HG02884 (cell line): ENCODE data around the gene TMIGD2.
"Not testable (repeated sequence)": the region's sequence is repeated elsewhere in the genome, so short reads cannot be mapped to it uniquely, and the experiment has no call there.

Source experiments
- ATAC-seq: cut with Tn5 transposase; IDR thresholded peaks from one replicate; pipeline ENCODE4 v1.9.1; 2021; ENCODE audit warnings: mild to moderate bottlenecking, moderate library complexity; ENCODE audit not compliant: unreplicated experiment

The TMIGD2 gene, protein sequence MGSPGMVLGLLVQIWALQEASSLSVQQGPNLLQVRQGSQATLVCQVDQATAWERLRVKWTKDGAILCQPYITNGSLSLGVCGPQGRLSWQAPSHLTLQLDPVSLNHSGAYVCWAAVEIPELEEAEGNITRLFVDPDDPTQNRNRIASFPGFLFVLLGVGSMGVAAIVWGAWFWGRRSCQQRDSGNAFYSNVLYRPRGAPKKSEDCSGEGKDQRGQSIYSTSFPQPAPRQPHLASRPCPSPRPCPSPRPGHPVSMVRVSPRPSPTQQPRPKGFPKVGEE

GRCh38 chr19:4302243-4302640 is at the start of gene TMIGD2:
Gene TMIGD2, minus strand, starts transcription at chr19:4302389. Its CDS starts 4 bp downstream, at chr19:4302385.
- no peak for ATAC-seq

GRCh38 chr19:4350726-4351125 is 48.5 kb upstream of the TMIGD2 start:
- ATAC-seq = no peak

DNA sequence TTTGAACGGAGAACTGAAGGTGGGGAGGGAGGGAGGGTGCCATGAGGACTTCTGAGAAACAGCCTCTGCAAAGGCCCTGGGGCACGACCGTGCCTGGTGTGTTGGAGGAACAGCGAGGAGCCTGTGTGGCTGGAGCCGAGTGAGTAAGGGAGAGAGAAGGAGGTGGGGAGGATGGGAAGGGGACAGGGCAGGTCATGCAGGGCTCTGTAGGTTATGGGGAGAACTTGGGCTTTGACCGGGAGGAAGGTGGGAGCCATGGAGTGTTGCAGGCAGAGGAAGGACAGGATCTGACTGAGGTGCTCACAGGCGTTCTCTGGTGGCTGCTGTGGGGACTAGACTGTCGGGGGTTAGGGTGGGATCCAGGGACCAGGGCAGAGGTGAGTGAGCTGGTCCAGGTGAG is 47.9 kb upstream of the TMIGD2 start:
- no peak for ATAC-seq

DNA sequence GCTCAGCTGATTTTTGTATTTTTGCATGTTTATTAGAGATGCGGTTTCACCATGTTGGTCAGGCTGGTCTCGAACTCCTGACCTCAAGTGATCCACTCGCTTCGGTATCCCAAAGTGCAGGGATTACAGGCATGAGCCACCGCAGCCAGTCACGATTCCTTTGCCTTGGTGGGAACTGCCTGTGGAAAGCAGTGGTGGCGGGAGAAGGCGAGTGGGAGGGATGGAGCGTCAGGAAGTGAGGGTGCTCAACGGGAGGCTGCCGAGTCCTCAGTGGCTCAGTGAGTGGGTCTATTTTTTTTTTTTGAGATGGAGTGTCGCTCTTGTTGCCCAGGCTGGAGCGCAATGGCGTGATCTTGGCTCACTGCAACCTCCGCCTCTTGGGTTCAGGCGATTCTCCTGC is 47.0 kb upstream of the TMIGD2 start:
- ATAC-seq = not testable (repeated sequence)

- ATAC-seq = no peak
Measured at GRCh38 chr19:4347521-4347920, 45.3 kb upstream of the TMIGD2 start.

- no peak for ATAC-seq
Measured at GRCh38 chr19:4346020-4346383, 43.8 kb upstream of the TMIGD2 start.

GRCh38 chr19:4345342-4346019 is 43.3 kb upstream of the TMIGD2 start:
- ATAC-seq = no peak

DNA sequence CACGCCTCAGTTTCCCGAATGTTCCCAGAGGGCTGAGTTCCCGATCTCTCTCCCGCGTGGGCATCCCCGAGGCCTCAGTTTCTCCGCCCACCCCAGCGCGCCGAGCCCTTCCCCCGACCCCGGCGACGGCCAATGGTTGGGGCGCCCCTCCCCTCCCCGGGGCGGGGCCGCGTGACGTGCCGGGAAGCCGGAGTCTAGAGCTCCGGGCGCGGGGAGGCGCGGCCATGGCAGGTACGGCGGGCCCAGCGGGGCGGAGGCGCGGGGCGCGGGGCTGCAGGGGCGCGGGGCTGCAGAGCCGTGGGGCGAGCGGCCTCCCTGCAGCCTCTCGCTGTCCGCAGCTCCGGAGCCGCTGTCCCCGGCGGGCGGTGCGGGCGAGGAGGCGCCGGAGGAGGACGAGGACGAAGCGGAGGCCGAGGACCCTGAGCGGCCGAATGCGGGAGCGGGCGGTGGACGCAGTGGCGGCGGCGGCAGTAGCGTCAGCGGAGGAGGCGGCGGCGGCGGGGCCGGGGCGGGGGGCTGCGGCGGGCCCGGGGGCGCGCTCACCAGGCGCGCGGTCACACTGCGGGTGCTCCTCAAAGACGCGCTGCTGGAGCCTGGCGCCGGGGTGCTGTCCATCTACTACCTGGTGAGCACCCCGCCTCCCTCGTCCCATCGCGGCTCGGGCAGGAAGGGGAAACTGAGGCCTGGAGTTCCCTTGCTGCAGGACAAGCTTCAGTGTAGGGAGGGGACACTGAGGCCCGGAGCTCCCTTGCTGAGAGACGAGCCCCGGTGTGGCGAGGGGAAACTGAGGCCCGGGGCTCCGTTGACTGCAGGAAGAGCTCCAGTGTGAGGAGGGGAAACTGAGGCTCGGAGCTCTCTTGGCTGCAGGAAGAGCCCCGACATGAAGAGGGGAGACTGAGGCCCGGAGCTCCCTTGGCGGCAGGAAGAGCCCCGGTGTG is 41.5 kb upstream of the TMIGD2 start, which contains the start of gene MPND:
TSS of gene MPND (plus strand) at position 193 of the 938 bp plus-strand sequence. CDS start at position 225, 32 bp downstream.
- peak; percentile 39 for ATAC-seq

DNA sequence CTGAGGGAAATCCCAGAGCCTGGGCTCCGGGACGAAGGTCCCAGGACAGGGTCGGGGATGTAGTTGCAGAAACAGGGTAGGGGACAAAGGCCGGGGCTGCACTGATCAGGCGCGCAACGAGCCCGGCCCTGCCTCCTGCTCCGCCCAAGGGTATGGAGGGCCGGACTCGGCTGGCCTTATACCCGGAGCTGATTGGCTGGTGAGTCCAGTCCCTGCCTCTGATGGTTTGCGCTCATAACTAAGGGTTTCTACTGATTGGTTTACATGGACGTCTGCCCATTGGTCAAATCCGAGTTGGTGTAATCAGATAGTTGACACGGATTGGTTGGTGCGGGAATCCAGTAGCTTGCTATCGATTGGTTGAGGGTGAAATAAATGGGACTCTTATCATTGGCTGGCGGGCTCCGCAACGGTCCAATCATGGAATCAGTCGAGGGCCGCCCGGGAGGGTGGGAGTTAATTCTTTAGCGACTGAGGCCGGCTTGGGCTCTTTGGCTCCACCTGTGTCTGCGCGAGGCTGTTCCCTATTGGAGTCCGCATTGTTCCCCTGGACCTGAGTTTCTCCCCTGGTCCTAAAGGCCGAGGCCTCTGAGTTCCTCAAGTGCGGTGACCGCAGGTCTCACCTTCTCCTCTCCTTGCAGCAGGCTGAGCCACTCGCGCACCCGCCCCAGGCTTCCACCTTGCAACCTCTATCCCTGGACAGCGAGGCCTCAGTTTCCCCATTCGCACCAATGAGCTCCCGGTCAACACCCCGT is 40.6 kb upstream of the TMIGD2 start:
- peak; percentile 82 for ATAC-seq

GRCh38 chr19:4342314-4342614 is 40.1 kb upstream of the TMIGD2 start:
- ATAC-seq = no peak

- ATAC-seq = no peak
Measured at GRCh38 chr19:4338441-4339355, 36.5 kb upstream of the TMIGD2 start, which contains the start of gene STAP2. Gene STAP2, minus strand, starts transcription at chr19:4338827. Its CDS starts 74 bp downstream, at chr19:4338753.

DNA sequence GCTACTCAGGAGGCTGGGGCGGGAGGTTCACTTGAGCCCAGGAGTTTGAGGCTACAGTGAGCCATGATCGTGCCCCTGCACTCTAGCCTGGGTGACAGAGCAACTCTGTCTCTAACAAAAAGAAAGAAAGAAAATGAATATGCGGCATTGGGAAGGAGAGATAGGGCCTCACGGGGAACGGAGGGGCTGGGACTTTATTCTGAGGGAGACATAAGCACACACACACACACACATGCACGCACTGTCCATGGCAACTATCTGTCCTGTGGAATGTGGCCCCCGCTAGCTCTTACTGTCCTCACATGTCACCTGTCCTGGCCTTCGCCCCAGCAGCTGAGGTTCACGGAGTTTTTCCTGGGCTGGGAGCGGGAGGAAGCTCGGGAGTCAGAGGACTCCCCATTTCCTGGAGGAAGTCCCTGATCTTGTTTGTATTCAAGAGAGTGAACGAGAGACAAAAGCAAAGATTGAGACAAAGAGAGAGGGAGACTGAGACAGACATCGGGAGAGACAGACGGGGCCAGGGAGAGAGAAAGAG is 35.8 kb upstream of the TMIGD2 start:
- no peak for ATAC-seq

GRCh38 chr19:4334929-4335570 is 32.9 kb upstream of the TMIGD2 start:
- no peak for ATAC-seq

DNA sequence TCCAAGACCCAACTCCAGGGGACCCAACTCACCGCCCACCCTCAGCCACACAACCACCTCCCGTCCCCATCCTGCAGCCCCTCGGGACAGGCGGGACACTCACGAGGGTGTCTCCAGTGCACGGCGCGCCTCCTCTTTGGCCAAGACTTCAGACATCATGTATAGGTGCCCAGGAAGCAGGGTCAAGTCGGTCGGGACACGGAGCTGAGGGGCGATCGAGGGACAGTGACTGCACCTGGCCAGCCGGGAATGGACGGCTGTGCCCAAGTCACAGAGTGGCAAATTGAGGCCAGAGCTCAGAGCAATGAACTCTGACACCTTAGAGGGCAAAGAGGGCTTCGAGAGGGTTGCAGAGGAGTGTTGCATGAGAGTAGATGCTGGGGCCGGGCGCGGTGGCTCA is 27.7 kb upstream of the TMIGD2 start:
- ATAC-seq = no peak

DNA sequence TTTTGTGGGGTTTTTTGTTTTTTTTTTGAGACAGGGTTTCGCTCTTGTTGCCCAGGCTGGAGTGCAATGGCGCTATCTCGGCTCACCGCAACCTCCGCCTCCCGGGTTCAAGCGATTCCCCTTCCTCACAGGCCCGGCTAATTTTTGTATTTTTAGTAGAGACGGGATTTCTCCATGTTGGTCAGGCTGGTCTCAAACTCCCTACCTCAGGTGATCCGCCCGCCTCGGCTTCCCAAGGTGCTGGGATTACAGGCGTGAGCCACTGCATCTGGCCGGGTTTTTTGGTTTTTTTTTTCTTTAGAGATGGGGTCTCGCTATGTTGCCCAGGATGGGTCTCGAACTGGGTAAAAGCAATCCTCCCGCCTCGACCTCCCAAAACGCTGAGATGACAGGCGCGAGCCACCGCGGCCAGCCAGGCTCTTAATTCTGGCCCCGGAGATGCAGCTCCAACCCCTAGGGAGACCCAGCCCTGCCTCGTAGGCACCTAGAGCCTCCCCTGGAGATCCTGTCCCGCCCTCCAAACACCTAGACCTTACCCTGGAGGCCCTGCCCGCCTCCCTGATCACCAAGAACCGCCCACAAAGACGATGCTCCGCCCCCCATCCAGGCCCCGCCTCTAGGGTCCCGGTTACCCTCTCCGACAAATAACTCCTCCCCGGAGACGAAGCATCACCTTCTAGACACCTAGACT is 26.9 kb upstream of the TMIGD2 start:
- not testable (repeated sequence) for ATAC-seq

GRCh38 chr19:4328243-4328990 is 26.2 kb upstream of the TMIGD2 start:
- peak; percentile 78 for ATAC-seq

DNA sequence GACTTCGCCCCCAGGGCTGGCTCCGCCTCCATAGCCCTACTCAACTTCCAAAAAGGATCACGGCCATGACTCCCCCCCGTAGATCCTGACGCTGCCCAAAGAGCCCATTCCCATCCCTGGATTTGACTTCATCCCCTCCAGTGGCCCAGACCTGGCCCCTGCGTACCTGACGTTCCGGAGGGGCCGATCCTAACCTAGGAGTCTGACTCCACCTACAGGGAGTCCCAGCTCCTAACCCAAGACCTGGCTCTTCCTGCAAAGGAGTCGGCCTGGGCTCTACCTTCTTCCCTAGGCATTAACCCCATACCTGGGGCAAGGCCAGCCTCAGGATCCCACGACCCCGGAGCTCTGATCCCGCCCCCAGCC is 25.7 kb upstream of the TMIGD2 start:
- ATAC-seq = no peak
